ENCODE measurements around the gene TOP2A. TPM values are rescaled to one million over a fixed set of nuclear protein-coding genes. Genes with fewer than 3 reads are reported as not detected.

The TOP2A gene
- total and polyA plus RNA-seq, 9 of the 15 experiments (the other 6 are each of a cell fraction or from before 2014, with no cell fraction given), result 133 to 347 (median 259) TPM

DNA sequence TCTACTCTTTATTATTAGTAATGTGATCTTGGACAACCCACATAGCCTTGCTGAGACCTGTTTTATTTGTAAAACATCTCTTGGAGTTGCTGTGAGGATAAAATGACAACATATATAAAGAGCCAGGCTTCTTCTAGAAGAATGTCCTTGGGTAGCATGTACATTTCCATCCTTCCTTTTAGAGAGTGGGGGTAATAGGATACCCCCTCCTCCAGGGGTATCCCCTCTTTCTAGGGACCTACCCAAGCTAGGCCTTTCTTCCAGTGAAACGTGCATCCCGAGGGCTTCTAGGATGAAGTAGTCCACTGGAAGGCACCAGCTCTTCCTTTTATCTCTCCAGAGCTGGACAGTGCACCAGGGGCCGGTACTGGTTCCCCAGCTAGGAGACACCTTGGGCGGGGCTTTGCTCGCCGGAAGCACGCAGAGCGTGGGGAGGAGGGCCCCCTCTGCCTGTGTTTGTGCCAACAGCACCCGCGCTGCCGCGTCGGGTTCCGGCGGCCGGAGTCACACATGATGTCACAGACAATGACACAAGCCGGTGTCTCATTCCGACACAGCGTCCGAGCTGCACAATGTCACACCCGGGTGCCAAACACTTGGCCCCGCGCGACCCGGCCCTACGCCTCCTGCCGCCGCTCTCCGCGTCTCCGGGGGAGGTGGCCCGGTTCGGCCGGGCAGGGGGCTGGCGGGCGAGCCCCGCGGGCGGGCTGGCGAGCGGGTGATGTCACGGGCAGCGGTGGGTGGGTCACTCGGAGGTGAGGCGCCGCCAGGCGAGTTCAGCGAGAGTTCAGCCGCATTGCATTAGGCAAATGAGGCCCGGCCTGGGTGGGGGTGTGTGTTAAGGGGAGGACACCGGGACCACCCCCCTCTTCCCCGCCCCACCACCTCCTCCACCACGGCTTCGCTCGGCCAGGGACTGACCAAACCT lies 76.6 kb downstream of the TOP2A start (continued):
- TF ChIP-seq, protein P1, sequence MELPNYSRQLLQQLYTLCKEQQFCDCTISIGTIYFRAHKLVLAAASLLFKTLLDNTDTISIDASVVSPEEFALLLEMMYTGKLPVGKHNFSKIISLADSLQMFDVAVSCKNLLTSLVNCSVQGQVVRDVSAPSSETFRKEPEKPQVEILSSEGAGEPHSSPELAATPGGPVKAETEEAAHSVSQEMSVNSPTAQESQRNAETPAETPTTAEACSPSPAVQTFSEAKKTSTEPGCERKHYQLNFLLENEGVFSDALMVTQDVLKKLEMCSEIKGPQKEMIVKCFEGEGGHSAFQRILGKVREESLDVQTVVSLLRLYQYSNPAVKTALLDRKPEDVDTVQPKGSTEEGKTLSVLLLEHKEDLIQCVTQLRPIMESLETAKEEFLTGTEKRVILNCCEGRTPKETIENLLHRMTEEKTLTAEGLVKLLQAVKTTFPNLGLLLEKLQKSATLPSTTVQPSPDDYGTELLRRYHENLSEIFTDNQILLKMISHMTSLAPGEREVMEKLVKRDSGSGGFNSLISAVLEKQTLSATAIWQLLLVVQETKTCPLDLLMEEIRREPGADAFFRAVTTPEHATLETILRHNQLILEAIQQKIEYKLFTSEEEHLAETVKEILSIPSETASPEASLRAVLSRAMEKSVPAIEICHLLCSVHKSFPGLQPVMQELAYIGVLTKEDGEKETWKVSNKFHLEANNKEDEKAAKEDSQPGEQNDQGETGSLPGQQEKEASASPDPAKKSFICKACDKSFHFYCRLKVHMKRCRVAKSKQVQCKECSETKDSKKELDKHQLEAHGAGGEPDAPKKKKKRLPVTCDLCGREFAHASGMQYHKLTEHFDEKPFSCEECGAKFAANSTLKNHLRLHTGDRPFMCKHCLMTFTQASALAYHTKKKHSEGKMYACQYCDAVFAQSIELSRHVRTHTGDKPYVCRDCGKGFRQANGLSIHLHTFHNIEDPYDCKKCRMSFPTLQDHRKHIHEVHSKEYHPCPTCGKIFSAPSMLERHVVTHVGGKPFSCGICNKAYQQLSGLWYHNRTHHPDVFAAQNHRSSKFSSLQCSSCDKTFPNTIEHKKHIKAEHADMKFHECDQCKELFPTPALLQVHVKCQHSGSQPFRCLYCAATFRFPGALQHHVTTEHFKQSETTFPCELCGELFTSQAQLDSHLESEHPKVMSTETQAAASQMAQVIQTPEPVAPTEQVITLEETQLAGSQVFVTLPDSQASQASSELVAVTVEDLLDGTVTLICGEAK (IDR thresholded peaks at IDR 0.05), result peak; percentile 79
- TF ChIP-seq, protein P1 (CRISPR knock-in tag; IDR thresholded peaks at IDR 0.05), result no peak
- no peak for TF ChIP-seq ZNF184 (CRISPR knock-in tag; IDR thresholded peaks at IDR 0.05)
- no peak for TF ChIP-seq ZNF764 (CRISPR knock-in tag; IDR thresholded peaks at IDR 0.05; ENCODE audit: low read depth)
- no peak for TF ChIP-seq DDX20 (tag; IDR thresholded peaks at IDR 0.05; ENCODE audit: low read depth)
- TF ChIP-seq FOXA1 (IDR thresholded peaks at IDR 0.05; ENCODE audit: borderline replicate concordance), result no peak
- peak in 1 of 2 experiments; percentile 33; a peak in 1 of 4 replicates for TF ChIP-seq RAD21 (CRISPR knock-in tag; conservative IDR thresholded peaks at IDR 0.05 in 1 of 2, IDR thresholded peaks at IDR 0.05 in 1 of 2)
- no peak for TF ChIP-seq FIP1L1 (IDR thresholded peaks at IDR 0.05; ENCODE audit: low read depth, low read length, poor library complexity, severe bottlenecking)
- TF ChIP-seq ZEB2 (IDR thresholded peaks at IDR 0.05), result no peak
- TF ChIP-seq STAG1 (CRISPR knock-in tag; IDR thresholded peaks at IDR 0.05; ENCODE audit: borderline replicate concordance), result no peak
- no peak for TF ChIP-seq NR1H2 (CRISPR knock-in tag; IDR thresholded peaks at IDR 0.05)
- no peak for TF ChIP-seq BCL6 (CRISPR knock-in tag; IDR thresholded peaks at IDR 0.05)
- TF ChIP-seq ILF3 (IDR thresholded peaks at IDR 0.05; ENCODE audit: borderline replicate concordance), result no peak
- TF ChIP-seq POLR2A (conservative IDR thresholded peaks at IDR 0.05), result no peak
- TF ChIP-seq NFRKB (IDR thresholded peaks at IDR 0.05; ENCODE audit: low read depth), result no peak
- TF ChIP-seq, protein P2, sequence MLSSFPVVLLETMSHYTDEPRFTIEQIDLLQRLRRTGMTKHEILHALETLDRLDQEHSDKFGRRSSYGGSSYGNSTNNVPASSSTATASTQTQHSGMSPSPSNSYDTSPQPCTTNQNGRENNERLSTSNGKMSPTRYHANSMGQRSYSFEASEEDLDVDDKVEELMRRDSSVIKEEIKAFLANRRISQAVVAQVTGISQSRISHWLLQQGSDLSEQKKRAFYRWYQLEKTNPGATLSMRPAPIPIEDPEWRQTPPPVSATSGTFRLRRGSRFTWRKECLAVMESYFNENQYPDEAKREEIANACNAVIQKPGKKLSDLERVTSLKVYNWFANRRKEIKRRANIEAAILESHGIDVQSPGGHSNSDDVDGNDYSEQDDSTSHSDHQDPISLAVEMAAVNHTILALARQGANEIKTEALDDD (IDR thresholded peaks at IDR 0.05), result no peak
- no peak for TF ChIP-seq CBX1 (IDR thresholded peaks at IDR 0.05; ENCODE audit: low read depth)
- 0 out of 2 replicates have a peak, but pooled peaks have one; percentile 14 for TF ChIP-seq SAFB (IDR thresholded peaks at IDR 0.05; ENCODE audit: borderline replicate concordance, low read depth, low read length)
